Activated CD4-positive, alpha-beta T cell treated with anti-CD3 and anti-CD28 coated beads, Interleukin-2, amount 10 ng/mL, durations not matched to agents 7 days and 5 days (primary cell): ENCODE results near the gene MAP10. TPM values are rescaled to one million over a fixed set of nuclear protein-coding genes. Genes with fewer than 3 reads are reported as not detected.

Experiments
- CTCF ChIA-PET: fragments of 350-600 bp; sonication (Branson Sonifier 250); formaldehyde crosslinking; loops from one replicate; lab custom pipeline; 2021; ENCODE audit warnings: antibody characterized with exemption; lab: Charles Lee
- POLR2A ChIA-PET: fragments of 350-600 bp; sonication (Branson Sonifier 250); formaldehyde crosslinking; loops from one replicate; lab custom pipeline; 2021; ENCODE audit warnings: antibody characterized with exemption; lab: Charles Lee
- DNase-seq: peaks from one replicate; pipeline ENCODE4 v3.0.0-alpha.2; 2020
- H3K27ac Mint-ChIP-seq: one replicate; pipeline ENCODE4 v1.8.0; 2021; ENCODE audit warnings: mild to moderate bottlenecking, moderate library complexity, mixed read lengths
- H3K27me3 Mint-ChIP-seq: one replicate; pipeline ENCODE4 v1.8.0; 2021; ENCODE audit warnings: mixed read lengths
- H3K36me3 Mint-ChIP-seq: one replicate; pipeline ENCODE4 v1.8.0; 2021; ENCODE audit warnings: low read depth, mixed read lengths
- H3K4me1 Mint-ChIP-seq: one replicate; pipeline ENCODE4 v1.8.0; 2021; ENCODE audit warnings: mixed read lengths
- H3K4me3 Mint-ChIP-seq: one replicate; pipeline ENCODE4 v1.8.0; 2021; ENCODE audit warnings: mild to moderate bottlenecking, moderate library complexity, mixed read lengths
- H3K9me3 Mint-ChIP-seq: one replicate; pipeline ENCODE4 v1.8.0; 2021; ENCODE audit warnings: mixed read lengths
- total RNA-seq, 2 experiments: library from RNA; stranded (reverse); gene quantifications; one replicate each; pipeline ENCODE4 v1.2.3, GENCODE V29; 2021

Gene MAP10
- 1 to 10 TPM; 3.1 to 4.0 TPM for total RNA-seq

- peak within 1 kb of the TSS; percentile 83 for H3K4me3 Mint-ChIP-seq
- H3K9me3 Mint-ChIP-seq, result peaks cover 19% of the 10 kb centered on the region
- peaks cover 17% of the 10 kb centered on the region for H3K27me3 Mint-ChIP-seq
- peak; percentile 85 for DNase-seq
- peaks cover 24% of the 10 kb centered on the region for H3K4me1 Mint-ChIP-seq
- peak within 1 kb of the TSS; percentile 90 for H3K27ac Mint-ChIP-seq
- ChIA-PET POLR2A (no interaction called here), CTCF (interaction anchor here (1.1 kb wide), 1 partner anchor 12 kb away, joined by 3 read pairs; no protein-coding TSS in a partner anchor)
- peaks cover 20% of the 10 kb centered on the region for H3K36me3 Mint-ChIP-seq
Measured at GRCh38 chr1:232805269-232806185, at the start of gene MAP10. Gene MAP10, plus strand, starts transcription at chr1:232805416. Its CDS starts 34 bp downstream, at chr1:232805450.

- Mint-ChIP-seq H3K4me3 (no peak overlapping the region), H3K27ac (no peak overlapping the region), H3K4me1 (peaks cover 3% of the 10 kb centered on the region), H3K36me3 (no peaks in the 10 kb centered on the region), H3K27me3 (no peaks in the 10 kb centered on the region), H3K9me3 (peaks cover 11% of the 10 kb centered on the region)
- no peak for DNase-seq
- ChIA-PET POLR2A (no interaction called here), CTCF (no interaction called here)
Measured at GRCh38 chr1:232764458-232765251, 40.6 kb upstream of the MAP10 start.

GRCh38 chr1:232765542-232765941, 39.7 kb upstream of the MAP10 start:
- Mint-ChIP-seq H3K27ac (no peak overlapping the region), H3K4me3 (no peak overlapping the region), H3K4me1 (peaks cover 3% of the 10 kb centered on the region), H3K27me3 (no peaks in the 10 kb centered on the region), H3K36me3 (no peaks in the 10 kb centered on the region), H3K9me3 (peaks cover 11% of the 10 kb centered on the region)
- POLR2A ChIA-PET, result no interaction called here
- DNase-seq, result no peak
- CTCF ChIA-PET, result no interaction called here

- CTCF ChIA-PET, result no interaction called here
- Mint-ChIP-seq H3K4me1 (peaks cover 3% of the 10 kb centered on the region), H3K9me3 (peaks cover 11% of the 10 kb centered on the region), H3K36me3 (no peaks in the 10 kb centered on the region), H3K27ac (no peak overlapping the region), H3K4me3 (no peak overlapping the region), H3K27me3 (no peaks in the 10 kb centered on the region)
- POLR2A ChIA-PET, result no interaction called here
- DNase-seq, result no peak
Measured at GRCh38 chr1:232766241-232766890, 38.9 kb upstream of the MAP10 start.

GRCh38 chr1:232766904-232767303, 38.3 kb upstream of the MAP10 start:
- DNase-seq, result no peak
- peaks cover 3% of the 10 kb centered on the region for H3K4me1 Mint-ChIP-seq
- peaks cover 11% of the 10 kb centered on the region for H3K9me3 Mint-ChIP-seq
- no peaks in the 10 kb centered on the region for H3K36me3 Mint-ChIP-seq
- no peak overlapping the region for H3K27ac Mint-ChIP-seq
- H3K27me3 Mint-ChIP-seq, result no peaks in the 10 kb centered on the region
- ChIA-PET POLR2A (no interaction called here), CTCF (no interaction called here)
- no peak overlapping the region for H3K4me3 Mint-ChIP-seq

GRCh38 chr1:232767305-232768074, 37.7 kb upstream of the MAP10 start:
- POLR2A ChIA-PET, result no interaction called here
- no peak for DNase-seq
- H3K4me3 Mint-ChIP-seq, result no peak overlapping the region
- peaks cover 11% of the 10 kb centered on the region for H3K9me3 Mint-ChIP-seq
- no peak overlapping the region for H3K27ac Mint-ChIP-seq
- H3K4me1 Mint-ChIP-seq, result peaks cover 3% of the 10 kb centered on the region
- no peaks in the 10 kb centered on the region for H3K36me3 Mint-ChIP-seq
- CTCF ChIA-PET, result no interaction called here
- H3K27me3 Mint-ChIP-seq, result no peaks in the 10 kb centered on the region

- no peak overlapping the region for H3K27ac Mint-ChIP-seq
- ChIA-PET CTCF (no interaction called here), POLR2A (no interaction called here)
- DNase-seq, result no peak
- H3K9me3 Mint-ChIP-seq, result peaks cover 3% of the 10 kb centered on the region
- H3K4me3 Mint-ChIP-seq, result no peak overlapping the region
- H3K36me3 Mint-ChIP-seq, result no peaks in the 10 kb centered on the region
- H3K27me3 Mint-ChIP-seq, result no peaks in the 10 kb centered on the region
- H3K4me1 Mint-ChIP-seq, result peaks cover 3% of the 10 kb centered on the region
Measured at GRCh38 chr1:232768793-232769192, 36.4 kb upstream of the MAP10 start.

GRCh38 chr1:232769733-232770132, 35.5 kb upstream of the MAP10 start:
- Mint-ChIP-seq H3K27me3 (no peaks in the 10 kb centered on the region), H3K4me1 (peaks cover 3% of the 10 kb centered on the region), H3K36me3 (no peaks in the 10 kb centered on the region), H3K4me3 (no peak overlapping the region), H3K9me3 (no peaks in the 10 kb centered on the region), H3K27ac (no peak overlapping the region)
- no peak for DNase-seq
- POLR2A ChIA-PET, result no interaction called here
- CTCF ChIA-PET, result no interaction called here

GRCh38 chr1:232773752-232774151, 31.5 kb upstream of the MAP10 start:
- ChIA-PET POLR2A (no interaction called here), CTCF (interaction anchor here (0.6 kb wide), 1 partner anchor 868 kb away, joined by 3 read pairs; no protein-coding TSS in a partner anchor)
- Mint-ChIP-seq H3K4me3 (no peak overlapping the region), H3K4me1 (no peaks in the 10 kb centered on the region), H3K27ac (no peak overlapping the region), H3K9me3 (no peaks in the 10 kb centered on the region), H3K36me3 (no peaks in the 10 kb centered on the region), H3K27me3 (no peaks in the 10 kb centered on the region)
- DNase-seq, result no peak

- POLR2A ChIA-PET, result no interaction called here
- no peaks in the 10 kb centered on the region for H3K4me1 Mint-ChIP-seq
- CTCF ChIA-PET, result no interaction called here
- no peaks in the 10 kb centered on the region for H3K36me3 Mint-ChIP-seq
- H3K27me3 Mint-ChIP-seq, result no peaks in the 10 kb centered on the region
- H3K27ac Mint-ChIP-seq, result no peak overlapping the region
- H3K4me3 Mint-ChIP-seq, result no peak overlapping the region
- no peaks in the 10 kb centered on the region for H3K9me3 Mint-ChIP-seq
- DNase-seq, result no peak
Measured at GRCh38 chr1:232776526-232777106, 28.6 kb upstream of the MAP10 start.

GRCh38 chr1:232780354-232780753, 24.9 kb upstream of the MAP10 start:
- ChIA-PET POLR2A (no interaction called here), CTCF (interaction anchor here (1.2 kb wide), 1 partner anchor 54 kb away, joined by 3 read pairs; no protein-coding TSS in a partner anchor)
- DNase-seq, result no peak
- H3K27ac Mint-ChIP-seq, result no peak overlapping the region
- no peak overlapping the region for H3K4me3 Mint-ChIP-seq
- H3K4me1 Mint-ChIP-seq, result peaks cover 13% of the 10 kb centered on the region
- H3K27me3 Mint-ChIP-seq, result no peaks in the 10 kb centered on the region
- no peaks in the 10 kb centered on the region for H3K9me3 Mint-ChIP-seq
- no peaks in the 10 kb centered on the region for H3K36me3 Mint-ChIP-seq

- no peak overlapping the region for H3K27ac Mint-ChIP-seq
- POLR2A ChIA-PET, result no interaction called here
- no peak overlapping the region for H3K4me3 Mint-ChIP-seq
- H3K27me3 Mint-ChIP-seq, result no peaks in the 10 kb centered on the region
- H3K9me3 Mint-ChIP-seq, result no peaks in the 10 kb centered on the region
- no peaks in the 10 kb centered on the region for H3K36me3 Mint-ChIP-seq
- no peak for DNase-seq
- CTCF ChIA-PET, result no interaction called here
- H3K4me1 Mint-ChIP-seq, result peaks cover 24% of the 10 kb centered on the region
Measured at GRCh38 chr1:232784794-232785193, 20.4 kb upstream of the MAP10 start.
